WERI-Rb-1 (cell line): Measurements from ENCODE around the gene ARHGEF10L.

Experiments used
- DNase-seq: peaks from one replicate; pipeline ENCODE4 v3.0.0-alpha.2; 2020
- H3K27ac ChIP-seq: fragments of 250-450 bp; sonication (Bioruptor Pico); 2 replicates; pipeline ENCODE4 v1.5.1; 2020; ENCODE audit warnings: mild to moderate bottlenecking, moderate library complexity
- H3K27me3 ChIP-seq: fragments of 250-450 bp; sonication (Bioruptor Pico); 2 replicates; pipeline ENCODE4 v1.5.1; 2021; ENCODE audit warnings: mild to moderate bottlenecking, low read depth, moderate library complexity; ENCODE audit not compliant: insufficient read depth, severe bottlenecking
- H3K36me3 ChIP-seq: fragments of 250-450 bp; sonication (Bioruptor Pico); 2 replicates; pipeline ENCODE4 v1.5.1; 2020; ENCODE audit warnings: mild to moderate bottlenecking, moderate library complexity
- H3K4me3 ChIP-seq: 2 replicates; pipeline ENCODE4 v1.5.1; 2011; ENCODE audit warnings: low read depth, mild to moderate bottlenecking, control low read depth, low read length
- H3K9me3 ChIP-seq: fragments of 250-450 bp; sonication (Bioruptor Pico); 2 replicates; pipeline ENCODE4 v1.5.1; 2021; ENCODE audit warnings: mild to moderate bottlenecking, moderate library complexity; ENCODE audit not compliant: severe bottlenecking
- CTCF ChIP-seq: IDR thresholded peaks from 2 replicates; pipeline ENCODE4 v1.5.1; 2011; ENCODE audit warnings: low read depth, mild to moderate bottlenecking, control low read depth, inconsistent platforms, low read length

ARHGEF10L gene

GRCh38 chr1:17746920-17747319, 207.4 kb downstream of the ARHGEF10L start:
- no peaks in the 10 kb centered on the region for H3K36me3 ChIP-seq
- peak; percentile 69 for DNase-seq
- H3K27me3 ChIP-seq, result no peaks in the 10 kb centered on the region
- H3K27ac ChIP-seq, result no peak overlapping the region
- peak; percentile 41; the same call in 1 of the 2 replicates for TF ChIP-seq CTCF
- H3K9me3 ChIP-seq, result peaks cover 4% of the 10 kb centered on the region
- H3K4me3 ChIP-seq, result no peak overlapping the region
